GM12865 (cell line): ENCODE results near the gene MSL2.
"Not testable (repeated sequence)": the region's sequence is repeated elsewhere in the genome, so short reads cannot be mapped to it uniquely, and the experiment has no call there.

Experiments
- DNase-seq: peaks from one replicate; pipeline ENCODE4 v3.0.0; 2010; ENCODE audit warnings: low read depth
- H3K4me3 ChIP-seq: 2 replicates; pipeline ENCODE4 v1.5.1; 2011; ENCODE audit warnings: mild to moderate bottlenecking, low read depth, low read length, control low read depth
- CTCF ChIP-seq: IDR thresholded peaks from 2 replicates; pipeline ENCODE4 v1.5.1; 2011; ENCODE audit warnings: low read length, control low read depth, low read depth, inconsistent platforms; ENCODE audit not compliant: insufficient read depth; ENCODE audit errors: missing control alignments

Gene MSL2

GRCh38 chr3:136177876-136178275 lies 18.3 kb downstream of the MSL2 start:
- H3K4me3 ChIP-seq = no peak overlapping the region
- TF ChIP-seq CTCF = no peak
- no peak for DNase-seq

GRCh38 chr3:136173939-136174490 lies 22.1 kb downstream of the MSL2 start:
- TF ChIP-seq CTCF = no peak
- DNase-seq = no peak
- no peak overlapping the region for H3K4me3 ChIP-seq

- TF ChIP-seq CTCF = no peak
- H3K4me3 ChIP-seq = no peak overlapping the region
- DNase-seq = no peak
These were observed 25.0 kb downstream of the MSL2 start for GRCh38 chr3:136171097-136171542.

GRCh38 chr3:136168236-136168635 lies 27.9 kb downstream of the MSL2 start:
- not testable (repeated sequence) for H3K4me3 ChIP-seq

GRCh38 chr3:136166507-136166906 lies 29.6 kb downstream of the MSL2 start:
- no peak overlapping the region for H3K4me3 ChIP-seq
- no peak for TF ChIP-seq CTCF
- no peak for DNase-seq

More at GRCh38 chr3:136168236-136168635, 27.9 kb downstream of the MSL2 start:
- not testable (repeated sequence) for DNase-seq

GRCh38 chr3:136163607-136164006 lies 32.5 kb downstream of the MSL2 start:
- H3K4me3 ChIP-seq, DNase-seq: not testable (repeated sequence)

- H3K4me3 ChIP-seq = no peak overlapping the region
- no peak for TF ChIP-seq CTCF
- DNase-seq = no peak
These were observed 33.8 kb downstream of the MSL2 start for GRCh38 chr3:136162322-136162721.

GRCh38 chr3:136161516-136161915 lies 34.6 kb downstream of the MSL2 start:
- H3K4me3 ChIP-seq = no peak overlapping the region
- no peak for TF ChIP-seq CTCF
- no peak for DNase-seq
